HG03521 (cell line): ENCODE data around the gene MMP15.
"Not testable (repeated sequence)": the region's sequence is repeated elsewhere in the genome, so short reads cannot be mapped to it uniquely, and the experiment has no call there.

Experiments used
- ATAC-seq: cut with Tn5 transposase; IDR thresholded peaks from one replicate; pipeline ENCODE4 v1.9.1; 2021; ENCODE audit warnings: mild to moderate bottlenecking, moderate library complexity; ENCODE audit not compliant: unreplicated experiment

Gene MMP15

DNA sequence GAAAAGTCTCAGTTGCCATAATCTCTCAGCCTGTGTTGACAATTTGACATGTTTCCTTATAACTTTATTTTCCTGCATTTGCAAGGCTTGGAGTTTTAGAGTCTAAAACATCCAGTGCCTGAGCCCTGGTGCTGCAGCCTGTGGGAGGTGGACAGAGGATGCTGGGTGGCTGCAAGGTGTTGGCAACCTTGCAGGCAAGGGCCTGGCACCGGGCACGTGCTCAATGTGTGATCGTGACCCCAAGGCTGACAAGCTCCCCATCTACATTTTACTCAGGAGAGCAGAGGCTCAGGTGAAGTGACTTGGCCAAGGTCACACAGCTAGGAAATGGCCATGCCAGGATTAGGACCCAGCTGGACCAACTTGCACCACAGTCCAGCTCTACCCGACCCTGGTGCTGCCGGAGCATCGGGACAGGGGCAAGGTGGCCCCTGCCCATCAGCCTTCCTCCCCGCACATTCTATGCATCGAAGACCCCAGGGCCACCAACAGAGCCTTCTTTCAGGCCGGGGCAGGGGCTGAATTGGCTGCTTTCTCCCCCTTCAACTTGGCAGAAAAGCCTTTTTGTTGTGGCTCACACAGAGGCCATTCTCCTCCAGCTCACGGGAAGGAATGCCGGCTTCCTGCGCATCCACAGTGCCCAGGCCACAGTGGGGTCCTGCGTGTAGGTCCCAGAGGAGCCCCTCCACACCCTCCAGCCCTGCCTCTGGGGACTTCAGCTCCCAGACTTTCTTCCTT is 23.1 kb downstream of the MMP15 start:
- ATAC-seq: no peak

DNA sequence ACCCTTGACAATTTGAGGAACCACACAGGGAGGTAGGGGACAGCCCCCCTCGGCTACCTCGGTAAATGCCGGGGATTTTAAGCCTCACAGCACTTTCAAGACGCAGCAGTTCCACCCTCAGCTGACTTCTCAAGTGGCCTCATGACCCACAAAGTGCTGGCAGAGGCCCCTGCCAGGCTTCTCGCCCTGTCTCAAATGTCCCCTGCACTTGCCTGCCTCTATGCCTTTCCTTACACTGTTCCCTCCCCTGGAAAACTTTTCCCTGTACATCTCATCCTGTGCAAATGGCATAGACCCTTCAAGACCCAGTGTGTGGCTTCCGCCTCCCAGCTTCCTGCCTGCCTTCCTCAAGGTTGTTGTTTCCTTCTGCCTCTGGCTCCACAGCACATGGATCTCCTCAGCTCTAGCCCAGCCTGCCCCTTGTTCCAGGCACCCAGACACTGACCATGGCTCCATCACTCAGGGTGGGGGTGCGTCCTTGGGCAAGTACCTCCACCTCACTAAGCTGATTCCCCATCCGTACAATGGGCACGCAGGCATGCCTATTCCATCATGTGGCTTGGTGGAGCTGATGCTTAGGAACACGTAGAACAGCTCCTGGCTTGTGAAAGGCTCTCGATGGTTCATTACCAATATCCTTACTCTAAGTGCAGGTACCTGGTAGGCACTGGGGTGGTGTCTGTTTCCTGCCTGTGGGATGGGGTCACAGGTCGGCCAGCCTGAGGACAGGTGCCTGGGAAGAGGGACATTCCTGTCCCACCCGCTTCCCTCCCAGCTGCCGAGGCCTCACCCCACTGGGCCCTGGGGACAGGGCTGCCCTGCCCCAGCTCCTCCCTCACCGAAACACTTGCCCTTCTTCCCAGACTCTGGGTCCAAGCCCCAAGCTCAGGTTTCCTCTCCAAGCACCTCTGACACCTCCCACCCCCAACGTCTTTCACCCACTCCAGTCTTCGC is 24.0 kb downstream of the MMP15 start:
- ATAC-seq: no peak

DNA sequence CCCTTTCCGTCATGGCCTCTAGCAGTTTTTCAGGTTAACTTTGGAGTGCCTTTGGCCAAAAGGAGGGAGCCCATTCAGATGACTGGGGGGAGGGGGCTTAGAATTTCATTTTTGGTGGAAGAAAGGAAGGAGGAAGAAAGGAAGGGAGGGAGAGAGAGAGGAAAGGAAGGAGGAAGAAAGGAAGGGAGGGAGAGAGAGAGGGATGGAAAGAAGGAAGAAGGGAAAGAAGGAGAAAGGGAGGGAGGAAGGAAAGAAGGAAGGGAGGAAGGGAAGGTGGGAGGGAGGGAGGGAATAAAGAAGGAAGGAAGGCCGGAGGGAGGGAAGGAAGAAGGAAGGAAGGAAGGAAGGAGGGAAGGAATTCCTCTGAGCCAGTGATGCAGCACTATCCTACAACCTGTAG is 25.7 kb downstream of the MMP15 start:
- no peak for ATAC-seq

DNA sequence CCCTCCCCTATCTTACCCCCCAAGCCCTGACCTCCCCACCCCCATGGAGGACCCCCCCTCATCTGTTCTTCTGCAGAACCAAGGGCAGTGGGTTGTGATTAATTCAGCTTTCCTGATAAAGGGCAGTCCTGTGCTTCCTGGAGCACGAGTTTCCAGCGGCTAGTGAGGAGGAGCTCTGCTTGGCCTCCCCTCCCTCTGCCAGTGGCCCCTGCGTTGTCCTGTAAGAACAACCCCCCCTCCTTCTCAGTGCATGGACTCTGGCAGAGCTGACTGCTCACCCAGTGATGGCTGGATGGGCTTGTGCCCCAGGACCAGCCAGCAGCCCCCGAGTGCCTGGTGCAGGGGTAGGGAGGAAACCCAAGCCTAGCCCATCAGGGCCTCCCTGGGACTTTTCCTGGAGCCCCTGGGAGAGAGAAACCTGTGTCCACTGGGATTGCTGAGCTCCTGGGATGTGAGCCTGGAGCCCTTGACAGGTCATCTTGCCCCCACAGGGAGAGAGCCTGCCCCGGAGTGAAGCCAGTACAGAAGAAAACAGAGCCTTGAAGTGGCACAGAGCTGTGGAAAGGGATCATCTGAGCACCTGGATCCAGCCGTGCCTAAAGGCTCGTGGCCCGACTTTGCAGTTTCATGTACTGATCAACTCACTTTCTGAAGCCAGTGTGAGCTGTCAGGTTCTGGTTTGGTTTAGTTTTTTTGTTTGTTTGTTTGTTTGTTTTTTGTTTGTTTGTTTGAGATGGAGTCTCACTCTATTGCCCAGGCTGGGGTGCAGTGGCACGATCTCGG is 26.5 kb downstream of the MMP15 start:
- no peak for ATAC-seq

DNA sequence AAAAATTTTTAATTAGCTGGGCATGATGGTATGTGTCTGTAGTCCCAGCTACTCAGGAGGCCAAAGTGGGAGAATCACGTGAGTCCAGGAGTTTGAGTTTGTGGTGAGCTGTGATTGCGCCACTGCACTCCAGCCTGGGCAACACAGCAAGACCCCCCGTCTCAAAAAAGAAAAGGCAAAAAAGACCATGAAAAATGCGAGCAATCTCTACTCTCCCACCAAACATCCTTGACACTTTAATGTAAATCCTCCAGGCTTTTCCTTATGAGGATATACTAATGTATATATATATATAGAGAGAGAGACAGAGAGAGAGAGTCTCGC is 28.1 kb downstream of the MMP15 start:
- ATAC-seq: no peak

DNA sequence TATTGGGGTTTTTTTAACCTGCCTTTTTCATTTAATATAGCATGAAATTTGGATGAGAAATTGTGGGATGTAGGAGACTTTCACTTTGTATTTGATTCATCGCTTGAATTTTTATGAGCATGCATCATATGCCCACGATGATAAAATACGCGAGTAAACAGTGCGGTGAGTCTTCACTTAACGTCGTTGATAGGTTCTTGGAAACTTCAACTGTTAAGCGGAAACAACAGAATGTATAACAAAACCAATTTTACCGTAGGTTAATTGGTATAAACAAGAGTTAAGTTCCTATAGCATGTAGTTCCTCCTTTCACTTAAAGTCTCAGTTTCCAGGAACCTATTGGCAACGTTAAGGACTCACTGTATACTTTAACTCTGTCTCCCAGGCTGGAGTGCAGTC is 28.7 kb downstream of the MMP15 start:
- ATAC-seq: no peak

DNA sequence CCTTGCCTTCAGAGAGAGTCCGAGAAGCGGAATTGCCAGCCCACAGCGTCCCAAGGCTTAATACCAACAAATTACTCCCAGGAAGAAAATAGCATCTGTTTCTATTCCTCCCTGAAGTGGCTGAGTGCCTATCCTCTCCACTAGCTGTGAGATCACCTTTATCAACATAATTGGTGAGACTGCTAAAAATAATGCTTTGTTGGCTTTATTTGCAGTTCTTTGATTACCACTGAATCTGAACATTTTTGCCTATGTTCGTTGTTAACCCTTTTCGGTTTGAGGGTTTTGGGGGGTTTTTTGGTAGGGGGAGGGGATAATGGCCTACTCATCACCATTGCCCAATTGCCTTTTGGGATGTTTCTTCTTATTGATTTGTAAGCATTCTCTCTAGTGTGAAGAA is 31.0 kb downstream of the MMP15 start:
- ATAC-seq: no peak

DNA sequence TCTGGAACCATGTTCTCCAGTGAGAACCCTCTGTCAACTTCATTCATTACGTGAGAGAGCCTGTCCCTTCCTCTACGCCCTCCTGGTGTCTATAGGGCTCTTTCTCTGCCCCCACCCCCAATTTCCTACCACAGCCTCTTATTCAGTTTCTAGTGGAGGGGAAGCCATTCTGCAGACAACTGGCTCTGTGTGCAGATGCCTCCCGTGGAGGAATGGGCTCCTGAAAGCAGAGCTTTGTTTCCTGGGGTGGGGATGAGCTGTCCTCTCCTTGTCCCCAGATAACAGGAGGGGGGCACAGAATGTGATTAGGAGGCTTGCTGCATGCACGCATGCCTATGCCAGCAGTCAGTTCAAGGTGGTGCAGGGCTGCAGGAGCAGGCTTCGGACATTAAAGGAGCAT is 31.6 kb downstream of the MMP15 start:
- ATAC-seq: no peak

DNA sequence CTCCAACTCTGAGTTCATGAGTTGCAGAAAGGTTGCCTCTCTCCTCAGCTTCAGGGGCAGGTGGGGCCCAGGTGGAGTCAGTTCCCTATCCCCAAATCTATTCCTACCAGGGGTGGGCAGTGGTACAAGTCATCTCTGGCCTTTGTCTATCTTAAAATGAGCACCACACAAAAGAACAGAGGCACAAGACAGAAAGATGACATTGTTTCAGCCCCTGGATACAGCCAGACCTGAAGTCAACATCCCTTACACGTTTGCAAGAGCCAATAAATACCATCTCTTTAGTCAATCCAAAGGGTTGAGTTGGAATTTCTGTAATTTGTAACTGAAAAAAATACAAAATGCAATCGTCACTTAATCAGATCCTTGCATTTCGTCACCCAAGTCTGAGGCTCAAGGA is 32.2 kb downstream of the MMP15 start:
- no peak for ATAC-seq

DNA sequence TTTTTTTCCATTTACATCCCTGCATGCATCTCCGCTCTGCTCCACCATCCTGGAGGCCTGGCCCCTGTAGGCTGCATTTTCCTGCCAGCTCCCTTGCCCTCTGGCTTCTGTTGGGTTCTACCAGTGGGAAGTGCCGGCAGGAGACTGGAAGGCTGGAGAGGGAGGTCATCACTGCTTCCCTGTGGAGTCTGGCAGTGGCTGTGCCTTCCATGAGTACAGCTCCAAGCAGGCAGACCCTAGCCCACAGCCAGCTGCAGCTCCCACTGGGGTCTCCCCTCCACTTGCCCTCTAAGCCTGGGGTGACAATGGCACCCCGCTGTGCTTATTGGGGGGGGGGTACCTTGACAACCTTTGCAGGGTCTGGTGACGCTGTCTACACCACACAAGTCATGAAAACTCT is 37.3 kb downstream of the MMP15 start:
- ATAC-seq: no peak

DNA sequence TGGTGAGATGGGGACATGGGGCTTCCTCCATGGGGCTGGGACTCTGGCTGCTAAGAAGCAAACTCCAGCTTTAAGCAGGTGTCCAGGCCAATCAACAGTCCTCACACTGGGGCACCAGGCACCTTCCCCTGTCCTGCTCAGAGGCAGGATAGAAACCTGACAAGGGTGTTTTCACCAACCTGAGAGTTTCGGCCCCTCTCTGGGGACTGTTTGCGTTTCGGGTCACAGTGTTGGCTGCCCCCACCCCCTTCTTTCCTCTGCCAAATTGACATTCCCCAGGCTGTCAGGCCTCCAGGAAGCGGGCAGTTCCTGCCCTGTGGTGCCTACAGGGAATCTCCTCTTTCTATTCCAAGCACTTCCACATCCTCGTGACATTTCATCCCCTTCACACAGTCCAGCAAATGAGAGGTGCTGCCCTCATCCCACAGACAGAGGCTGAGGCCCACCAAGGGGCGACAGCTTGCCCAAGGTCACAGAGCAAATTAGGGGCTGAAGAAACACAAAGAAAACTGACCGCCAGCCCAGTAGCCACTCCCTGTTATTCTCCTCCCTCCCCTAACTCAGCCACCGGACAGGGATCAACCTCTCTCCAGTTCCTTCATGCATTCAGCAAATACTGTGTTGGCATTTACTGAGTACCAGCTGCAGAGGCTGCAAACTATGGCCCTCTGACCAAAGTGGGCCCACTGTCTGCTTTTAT is 38.0 kb downstream of the MMP15 start:
- no peak for ATAC-seq

DNA sequence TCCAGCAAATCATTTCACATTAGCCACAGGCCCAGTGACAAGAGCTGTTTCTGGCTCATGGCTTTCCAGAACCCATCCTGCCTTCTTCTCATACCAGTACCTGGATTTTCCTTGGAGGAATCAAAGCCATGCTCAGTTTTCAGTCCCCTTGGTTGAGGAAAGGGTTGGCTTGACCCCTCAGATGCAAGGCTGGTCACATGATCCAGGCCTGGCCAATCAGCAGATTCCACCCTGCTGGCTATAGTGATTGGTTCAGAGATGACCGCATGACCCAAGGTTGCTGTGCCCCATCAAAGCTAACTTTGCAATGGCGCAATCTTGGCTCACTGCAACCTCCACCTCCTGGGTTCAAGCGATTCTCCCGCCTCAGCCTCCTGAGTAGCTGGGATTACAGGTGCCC is 45.0 kb downstream of the MMP15 start:
- no peak for ATAC-seq

DNA sequence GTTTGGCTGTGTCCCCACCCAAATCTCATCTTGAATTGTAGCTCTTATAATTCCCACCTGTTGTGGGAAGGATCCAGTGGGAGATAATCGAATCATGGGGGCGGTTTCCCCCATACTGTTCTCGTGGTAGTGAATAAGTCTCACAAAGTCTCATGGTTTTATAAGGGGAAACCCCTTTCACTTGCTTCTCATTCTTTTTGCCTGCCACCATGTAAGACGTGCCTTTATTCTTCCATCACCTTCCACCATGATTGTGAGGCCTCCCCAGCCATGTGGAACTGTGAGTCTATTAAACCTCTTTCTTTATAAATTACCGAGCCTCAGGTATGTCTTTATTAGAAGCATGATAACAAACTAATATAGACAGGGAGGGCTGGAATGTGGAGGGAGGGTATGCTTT is 46.6 kb downstream of the MMP15 start:
- ATAC-seq: not testable (repeated sequence)

DNA sequence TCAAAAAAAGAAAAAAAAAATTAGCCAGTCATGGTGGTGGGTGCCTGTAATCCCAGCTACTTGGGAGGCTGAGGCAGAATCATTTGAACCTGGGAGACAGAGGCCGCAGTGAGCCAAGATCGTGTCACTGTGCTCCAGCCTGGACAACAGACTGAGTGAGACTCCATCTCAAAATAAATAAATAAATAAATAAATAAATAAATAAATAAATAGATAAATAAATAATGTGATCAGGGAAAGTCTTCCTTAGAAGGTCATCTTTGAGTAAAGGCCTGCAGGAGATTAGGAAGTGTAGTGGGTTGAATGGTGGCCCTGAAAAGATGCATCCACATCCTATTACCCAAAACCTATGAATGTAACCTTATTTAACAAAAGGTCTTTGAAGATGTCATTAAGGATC is 47.5 kb downstream of the MMP15 start:
- ATAC-seq: not testable (repeated sequence)

DNA sequence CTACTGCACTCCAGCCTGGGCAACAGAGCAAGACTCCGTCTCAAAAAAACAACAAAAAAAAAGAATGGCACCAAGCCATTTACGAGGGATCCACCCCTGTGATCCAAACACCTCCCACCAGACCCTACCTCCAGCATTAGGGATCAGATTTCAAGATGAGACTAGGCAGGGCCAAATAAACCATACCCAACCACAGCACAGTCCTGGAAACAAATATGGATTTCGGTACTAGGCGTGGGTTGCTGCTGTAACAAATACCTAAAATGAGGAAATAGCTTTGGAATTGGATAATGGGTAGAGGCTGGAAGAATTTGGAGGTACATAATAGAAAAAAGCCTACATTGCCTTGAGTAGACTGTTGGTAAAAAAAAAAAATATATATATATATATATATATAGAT is 49.1 kb downstream of the MMP15 start:
- ATAC-seq: no peak

DNA sequence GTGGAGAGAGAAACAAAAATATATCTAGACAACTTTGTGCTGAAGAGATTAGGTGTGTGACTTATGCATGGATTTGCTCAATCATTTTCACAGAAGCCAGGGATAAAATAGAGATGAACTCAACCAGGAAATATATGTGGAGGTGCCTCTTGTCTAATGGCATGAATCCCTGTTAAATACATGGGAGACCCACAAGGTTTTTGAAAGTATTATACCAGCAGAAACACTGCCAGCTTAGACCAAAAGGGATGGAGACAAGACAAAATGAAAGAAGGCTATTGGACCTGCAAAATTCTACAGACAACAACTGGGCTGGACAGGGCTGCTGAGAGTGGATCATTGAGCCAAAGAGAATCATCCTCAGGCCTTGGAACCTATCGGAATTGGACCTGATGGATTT is 51.0 kb downstream of the MMP15 start:
- no peak for ATAC-seq

DNA sequence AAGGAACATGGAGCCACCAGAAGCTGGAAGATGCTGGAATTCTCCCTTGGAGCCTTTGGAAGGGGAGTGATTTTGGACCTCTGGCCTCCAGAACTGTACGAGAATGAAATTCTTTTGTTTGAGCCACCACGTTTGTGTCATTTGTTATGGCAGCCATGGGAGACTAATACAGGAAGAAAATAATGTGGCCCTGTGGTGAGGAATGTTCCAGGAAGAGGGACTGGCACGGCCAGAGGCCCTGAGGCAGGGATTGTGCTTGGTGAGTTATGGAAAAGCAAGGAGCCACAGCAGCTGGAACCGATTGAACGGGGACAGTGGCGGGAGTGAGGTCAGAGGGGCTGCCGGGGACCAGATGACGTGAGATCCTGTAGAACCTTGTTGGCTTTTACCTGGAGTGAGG is 52.2 kb downstream of the MMP15 start:
- ATAC-seq: no peak

DNA sequence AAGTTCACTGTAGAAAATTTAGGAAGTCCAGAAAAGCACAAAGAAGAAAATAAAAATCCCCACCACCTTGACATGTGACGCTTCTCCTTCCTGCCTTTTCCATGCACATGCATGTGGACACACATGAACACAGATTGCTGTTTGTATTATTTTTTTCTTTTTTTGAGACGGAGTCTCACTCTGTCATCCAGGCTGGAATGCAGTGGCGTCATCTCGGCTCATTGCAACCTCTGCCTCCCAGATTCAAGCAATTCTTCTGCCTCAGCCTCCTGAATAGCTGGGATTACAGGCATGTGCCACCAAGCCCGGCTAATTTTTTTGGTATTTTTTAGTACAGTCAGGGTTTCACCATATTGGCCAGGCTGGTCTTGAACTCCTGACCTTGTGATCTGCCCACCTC is 55.1 kb downstream of the MMP15 start:
- ATAC-seq: not testable (repeated sequence)

DNA sequence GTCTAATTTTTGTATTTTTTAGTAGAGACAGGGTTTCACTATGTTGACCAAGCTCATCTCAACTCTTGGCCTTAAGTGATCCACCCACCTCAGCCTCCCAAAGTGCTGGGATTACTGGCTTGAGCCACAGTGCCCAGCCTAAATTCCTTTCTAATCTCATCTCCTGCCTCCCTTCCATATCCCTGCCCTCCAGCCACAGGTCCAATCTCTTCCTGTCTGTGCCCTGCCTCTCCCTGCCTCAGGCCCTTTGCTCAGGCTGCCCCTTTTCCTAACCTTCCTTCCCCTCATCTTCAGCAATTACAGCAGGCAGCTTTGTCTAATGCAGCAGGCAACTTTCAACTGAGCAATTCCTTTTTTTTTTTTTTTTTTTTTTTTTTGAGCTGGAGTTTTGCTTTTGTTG is 56.8 kb downstream of the MMP15 start:
- no peak for ATAC-seq

DNA sequence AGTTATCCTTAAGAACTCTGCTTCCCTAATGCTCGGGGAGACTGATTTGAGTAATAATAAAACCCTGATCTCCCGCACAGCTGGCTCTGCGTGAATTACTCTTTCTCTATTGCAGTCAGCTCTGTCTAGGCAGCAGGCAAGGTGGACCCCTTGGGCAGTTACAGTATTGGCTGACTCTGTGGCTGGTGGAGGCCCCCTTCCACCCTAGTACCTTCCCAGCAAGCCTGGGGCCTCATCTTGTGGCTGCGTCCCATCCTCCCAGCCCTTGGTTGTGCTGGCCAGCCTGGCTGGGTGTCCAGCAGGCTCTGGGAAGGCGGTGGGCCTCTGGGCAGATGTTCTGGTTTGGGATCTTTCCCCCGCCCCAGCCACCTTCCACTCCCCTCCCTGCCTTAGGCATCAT is 59.1 kb downstream of the MMP15 start:
- ATAC-seq: no peak

DNA sequence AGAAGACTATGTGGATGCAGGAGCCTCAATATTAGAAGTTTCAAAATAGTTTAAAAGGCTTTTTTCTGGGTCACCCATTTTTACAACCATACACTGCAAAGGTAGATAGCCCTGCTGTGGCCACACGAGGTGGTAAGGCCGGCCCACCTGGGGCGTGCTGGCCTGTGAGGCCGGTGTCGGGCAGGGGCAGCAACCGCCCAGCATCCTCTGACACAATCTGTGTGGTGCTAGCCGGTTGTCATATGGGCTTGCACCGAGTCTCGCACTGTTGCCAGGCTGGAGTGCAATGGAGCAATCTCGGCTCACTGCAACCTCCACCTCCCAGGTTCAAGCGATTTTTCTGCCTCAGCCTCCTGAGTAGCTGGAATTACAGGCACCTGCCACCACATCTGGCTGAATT is 59.6 kb downstream of the MMP15 start:
- ATAC-seq: no peak
